GM23338 (cell line): ENCODE measurements around the gene SDC3. TPM values are rescaled to one million over a fixed set of nuclear protein-coding genes. Genes with fewer than 3 reads are reported as not detected.

ENCODE experiments used
- ATAC-seq: fragments of 200-7000 bp; cut with Tn5 transposase; 3 replicates; pipeline ENCODE4 v1.9.1; 2020
- DNase-seq: peaks from one replicate; pipeline ENCODE4 v3.0.0-alpha.2; 2015; ENCODE audit warnings: low spot score
- H2AFZ ChIP-seq: fragments of 200-600 bp; sonication (generic); 2 replicates; pipeline ENCODE4 v1.8.0; 2016; ENCODE audit warnings: antibody characterized with exemption, mild to moderate bottlenecking, moderate library complexity
- H3F3A ChIP-seq: fragments of 200-600 bp; sonication (generic); replicated peaks from 2 replicates; pipeline ENCODE4 v1.8.0; 2017; ENCODE audit warnings: antibody characterized with exemption, mixed run types, low read depth
- H3K27ac ChIP-seq: fragments of 200-600 bp; sonication (generic); 2 replicates; pipeline ENCODE4 v1.6.1; 2016; ENCODE audit warnings: low read depth
- H3K27me3 ChIP-seq: fragments of 200-600 bp; sonication (generic); 2 replicates; pipeline ENCODE4 v1.8.0; 2016; ENCODE audit warnings: mild to moderate bottlenecking, mixed run types, moderate library complexity; ENCODE audit not compliant: insufficient read depth
- H3K36me3 ChIP-seq: fragments of 200-600 bp; sonication (generic); 2 replicates; pipeline ENCODE4 v1.8.0; 2016; ENCODE audit warnings: mild to moderate bottlenecking; ENCODE audit not compliant: insufficient read depth
- H3K4me1 ChIP-seq: fragments of 200-600 bp; sonication (generic); 2 replicates; pipeline ENCODE4 v1.8.0; 2016; ENCODE audit warnings: mild to moderate bottlenecking, moderate library complexity; ENCODE audit not compliant: insufficient read depth
- H3K4me2 ChIP-seq: fragments of 200-600 bp; sonication (generic); 2 replicates; pipeline ENCODE4 v1.7.1; 2017; ENCODE audit warnings: mixed run types
- H3K4me3 ChIP-seq: fragments of 200-600 bp; sonication (generic); 2 replicates; pipeline ENCODE4 v1.6.1; 2016; ENCODE audit warnings: mixed run types
- H3K79me2 ChIP-seq: fragments of 200-600 bp; sonication (generic); replicated peaks from 2 replicates; pipeline ENCODE4 v1.8.0; 2017; ENCODE audit warnings: mild to moderate bottlenecking; ENCODE audit not compliant: insufficient read depth
- H3K9me2 ChIP-seq: fragments of 200-600 bp; sonication (generic); 2 replicates; pipeline ENCODE4 v1.8.0; 2017; ENCODE audit not compliant: insufficient read depth
- H4K20me1 ChIP-seq: fragments of 200-600 bp; sonication (generic); replicated peaks from 2 replicates; pipeline ENCODE4 v1.8.0; 2017; ENCODE audit warnings: mild to moderate bottlenecking; ENCODE audit not compliant: insufficient read depth
- H3K27ac Mint-ChIP-seq: 2 replicates; pipeline ENCODE4 v1.8.0; 2020; ENCODE audit warnings: inconsistent platforms, mild to moderate bottlenecking, moderate library complexity, mixed read lengths
- H3K27me3 Mint-ChIP-seq: 3 replicates; pipeline ENCODE4 v1.8.0; 2022; ENCODE audit warnings: low read depth, mild to moderate bottlenecking, moderate library complexity, mixed read lengths, inconsistent platforms; ENCODE audit not compliant: insufficient read depth, poor library complexity
- H3K36me3 Mint-ChIP-seq: 3 replicates; pipeline ENCODE4 v1.8.0; 2021; ENCODE audit warnings: low read depth, mild to moderate bottlenecking, inconsistent platforms, moderate library complexity, mixed read lengths
- H3K4me1 Mint-ChIP-seq: 3 replicates; pipeline ENCODE4 v1.8.0; 2020; ENCODE audit warnings: mild to moderate bottlenecking, inconsistent platforms, mixed read lengths
- H3K4me3 Mint-ChIP-seq: 3 replicates; pipeline ENCODE4 v1.8.0; 2021; ENCODE audit warnings: moderate library complexity, mild to moderate bottlenecking, inconsistent platforms, mixed read lengths
- H3K9me3 Mint-ChIP-seq: 3 replicates; pipeline ENCODE4 v1.8.0; 2020; ENCODE audit warnings: moderate library complexity, mild to moderate bottlenecking, inconsistent platforms, mixed read lengths
- CREB1 ChIP-seq: fragments of 250-450 bp; sonication (Bioruptor Pico); IDR thresholded peaks from 2 replicates; pipeline ENCODE4 v1.5.0; 2020; ENCODE audit warnings: low read depth, mild to moderate bottlenecking, moderate library complexity
- EZH2 ChIP-seq: fragments of 200-600 bp; sonication (generic); IDR thresholded peaks from one replicate; pipeline ENCODE4 v1.8.0; 2017; ENCODE audit warnings: antibody characterized with exemption, mild to moderate bottlenecking, low read depth; ENCODE audit not compliant: unreplicated experiment
- EZH2phosphoT487 ChIP-seq: fragments of 200-600 bp; sonication (generic); IDR thresholded peaks from one replicate; pipeline ENCODE4 v1.8.1; 2018; ENCODE audit warnings: antibody characterized with exemption; ENCODE audit not compliant: unreplicated experiment
- JUNB ChIP-seq: IDR thresholded peaks from one replicate; pipeline ENCODE4 v1.6.1; 2016; ENCODE audit warnings: antibody characterized with exemption; ENCODE audit not compliant: unreplicated experiment
- NANOG ChIP-seq: IDR thresholded peaks from 2 replicates; pipeline ENCODE4 v1.6.1; 2016; ENCODE audit warnings: antibody characterized with exemption, borderline replicate concordance
- POLR2AphosphoS5 ChIP-seq: IDR thresholded peaks from 2 replicates; pipeline ENCODE4 v1.6.1; 2016; ENCODE audit warnings: antibody characterized with exemption, low read depth
- STAT1 ChIP-seq: IDR thresholded peaks from one replicate; pipeline ENCODE4 v1.6.1; 2016; ENCODE audit warnings: antibody characterized with exemption; ENCODE audit not compliant: unreplicated experiment
- ZNF114 ChIP-seq: fragments of 250-450 bp; sonication (Bioruptor Pico); IDR thresholded peaks from 2 replicates; pipeline ENCODE4 v1.5.0; 2020; ENCODE audit warnings: mild to moderate bottlenecking, moderate library complexity
- ZNF331 ChIP-seq: fragments of 250-450 bp; sonication (Bioruptor Pico); IDR thresholded peaks from 2 replicates; pipeline ENCODE4 v1.5.0; 2020; ENCODE audit warnings: low read depth, mild to moderate bottlenecking, moderate library complexity
- polyA plus RNA-seq: library from polyadenylated mRNA; unstranded; fragments of >200 nt; fragmentation: Nextera tagmentation; extraction: Ambion mirVana; gene quantifications from 2 replicates; pipeline ENCODE4 v1.2.1, GENCODE V29; 2016
- total RNA-seq: library from RNA; depleted of rRNA; stranded (reverse); fragments of >200 nt; shearing (Covaris generic); gene quantifications from 2 replicates; pipeline ENCODE4 v1.2.3, GENCODE V29; 2014
- TF ChIP-seq, protein P1 (sequence below), 2 experiments: fragments of 200-600 bp in 1 of 2; sonication (generic) in 1 of 2; conservative IDR thresholded peaks; 2 replicates each; pipeline versions ENCODE4 v1.5.1 to v1.6.1; 2016 to 2017; ENCODE audit warnings: antibody characterized with exemption in 2 of 2, low read depth in 2 of 2, mild to moderate bottlenecking in 2 of 2, moderate library complexity in 1 of 2
- TF ChIP-seq, protein P2 (sequence below): IDR thresholded peaks from 2 replicates; pipeline ENCODE4 v1.6.1; 2016; ENCODE audit warnings: antibody characterized with exemption
- TF ChIP-seq, protein P3 (sequence below): fragments of 250-450 bp; sonication (Bioruptor Pico); IDR thresholded peaks from 2 replicates; pipeline ENCODE4 v1.5.0; 2020; ENCODE audit warnings: mild to moderate bottlenecking, moderate library complexity
- TF ChIP-seq, protein P4 (sequence below): IDR thresholded peaks from one replicate; pipeline ENCODE4 v1.6.1; 2018; ENCODE audit warnings: antibody characterized with exemption; ENCODE audit not compliant: unreplicated experiment

Gene SDC3
- total and polyA plus RNA-seq, 2 experiments from 2014 or later: 5.2 to 29.7 TPM

GRCh38 chr1:30864681-30865080, 43.9 kb downstream of the SDC3 start:
- Histone ChIP-seq H3K9me2 (no peaks in the 10 kb centered on the region), H4K20me1 (no peaks in the 10 kb centered on the region), H3K36me3 (no peaks in the 10 kb centered on the region), H3K4me3 (no peak overlapping the region), H3K79me2 (no peaks in the 10 kb centered on the region), H3F3A (no peaks in the 10 kb centered on the region), H3K4me1 (no peaks in the 10 kb centered on the region), H3K4me2 (no peak overlapping the region), H3K27me3 (no peaks in the 10 kb centered on the region), H3K27ac (no peak overlapping the region), H2AFZ (no peak overlapping the region)
- TF ChIP-seq, protein P1, sequence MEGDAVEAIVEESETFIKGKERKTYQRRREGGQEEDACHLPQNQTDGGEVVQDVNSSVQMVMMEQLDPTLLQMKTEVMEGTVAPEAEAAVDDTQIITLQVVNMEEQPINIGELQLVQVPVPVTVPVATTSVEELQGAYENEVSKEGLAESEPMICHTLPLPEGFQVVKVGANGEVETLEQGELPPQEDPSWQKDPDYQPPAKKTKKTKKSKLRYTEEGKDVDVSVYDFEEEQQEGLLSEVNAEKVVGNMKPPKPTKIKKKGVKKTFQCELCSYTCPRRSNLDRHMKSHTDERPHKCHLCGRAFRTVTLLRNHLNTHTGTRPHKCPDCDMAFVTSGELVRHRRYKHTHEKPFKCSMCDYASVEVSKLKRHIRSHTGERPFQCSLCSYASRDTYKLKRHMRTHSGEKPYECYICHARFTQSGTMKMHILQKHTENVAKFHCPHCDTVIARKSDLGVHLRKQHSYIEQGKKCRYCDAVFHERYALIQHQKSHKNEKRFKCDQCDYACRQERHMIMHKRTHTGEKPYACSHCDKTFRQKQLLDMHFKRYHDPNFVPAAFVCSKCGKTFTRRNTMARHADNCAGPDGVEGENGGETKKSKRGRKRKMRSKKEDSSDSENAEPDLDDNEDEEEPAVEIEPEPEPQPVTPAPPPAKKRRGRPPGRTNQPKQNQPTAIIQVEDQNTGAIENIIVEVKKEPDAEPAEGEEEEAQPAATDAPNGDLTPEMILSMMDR (conservative IDR thresholded peaks at IDR 0.05; ENCODE audit: low read depth in 2 of 2): no peak
- no peak for TF ChIP-seq ZNF331 (CRISPR knock-in tag)
- no peak for TF ChIP-seq EZH2
- TF ChIP-seq POLR2AphosphoS5: no peak
- TF ChIP-seq, protein P2, sequence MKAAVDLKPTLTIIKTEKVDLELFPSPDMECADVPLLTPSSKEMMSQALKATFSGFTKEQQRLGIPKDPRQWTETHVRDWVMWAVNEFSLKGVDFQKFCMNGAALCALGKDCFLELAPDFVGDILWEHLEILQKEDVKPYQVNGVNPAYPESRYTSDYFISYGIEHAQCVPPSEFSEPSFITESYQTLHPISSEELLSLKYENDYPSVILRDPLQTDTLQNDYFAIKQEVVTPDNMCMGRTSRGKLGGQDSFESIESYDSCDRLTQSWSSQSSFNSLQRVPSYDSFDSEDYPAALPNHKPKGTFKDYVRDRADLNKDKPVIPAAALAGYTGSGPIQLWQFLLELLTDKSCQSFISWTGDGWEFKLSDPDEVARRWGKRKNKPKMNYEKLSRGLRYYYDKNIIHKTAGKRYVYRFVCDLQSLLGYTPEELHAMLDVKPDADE: no peak
- TF ChIP-seq STAT1: no peak
- TF ChIP-seq NANOG: no peak
- no peak for TF ChIP-seq EZH2phosphoT487
- TF ChIP-seq, protein P3, sequence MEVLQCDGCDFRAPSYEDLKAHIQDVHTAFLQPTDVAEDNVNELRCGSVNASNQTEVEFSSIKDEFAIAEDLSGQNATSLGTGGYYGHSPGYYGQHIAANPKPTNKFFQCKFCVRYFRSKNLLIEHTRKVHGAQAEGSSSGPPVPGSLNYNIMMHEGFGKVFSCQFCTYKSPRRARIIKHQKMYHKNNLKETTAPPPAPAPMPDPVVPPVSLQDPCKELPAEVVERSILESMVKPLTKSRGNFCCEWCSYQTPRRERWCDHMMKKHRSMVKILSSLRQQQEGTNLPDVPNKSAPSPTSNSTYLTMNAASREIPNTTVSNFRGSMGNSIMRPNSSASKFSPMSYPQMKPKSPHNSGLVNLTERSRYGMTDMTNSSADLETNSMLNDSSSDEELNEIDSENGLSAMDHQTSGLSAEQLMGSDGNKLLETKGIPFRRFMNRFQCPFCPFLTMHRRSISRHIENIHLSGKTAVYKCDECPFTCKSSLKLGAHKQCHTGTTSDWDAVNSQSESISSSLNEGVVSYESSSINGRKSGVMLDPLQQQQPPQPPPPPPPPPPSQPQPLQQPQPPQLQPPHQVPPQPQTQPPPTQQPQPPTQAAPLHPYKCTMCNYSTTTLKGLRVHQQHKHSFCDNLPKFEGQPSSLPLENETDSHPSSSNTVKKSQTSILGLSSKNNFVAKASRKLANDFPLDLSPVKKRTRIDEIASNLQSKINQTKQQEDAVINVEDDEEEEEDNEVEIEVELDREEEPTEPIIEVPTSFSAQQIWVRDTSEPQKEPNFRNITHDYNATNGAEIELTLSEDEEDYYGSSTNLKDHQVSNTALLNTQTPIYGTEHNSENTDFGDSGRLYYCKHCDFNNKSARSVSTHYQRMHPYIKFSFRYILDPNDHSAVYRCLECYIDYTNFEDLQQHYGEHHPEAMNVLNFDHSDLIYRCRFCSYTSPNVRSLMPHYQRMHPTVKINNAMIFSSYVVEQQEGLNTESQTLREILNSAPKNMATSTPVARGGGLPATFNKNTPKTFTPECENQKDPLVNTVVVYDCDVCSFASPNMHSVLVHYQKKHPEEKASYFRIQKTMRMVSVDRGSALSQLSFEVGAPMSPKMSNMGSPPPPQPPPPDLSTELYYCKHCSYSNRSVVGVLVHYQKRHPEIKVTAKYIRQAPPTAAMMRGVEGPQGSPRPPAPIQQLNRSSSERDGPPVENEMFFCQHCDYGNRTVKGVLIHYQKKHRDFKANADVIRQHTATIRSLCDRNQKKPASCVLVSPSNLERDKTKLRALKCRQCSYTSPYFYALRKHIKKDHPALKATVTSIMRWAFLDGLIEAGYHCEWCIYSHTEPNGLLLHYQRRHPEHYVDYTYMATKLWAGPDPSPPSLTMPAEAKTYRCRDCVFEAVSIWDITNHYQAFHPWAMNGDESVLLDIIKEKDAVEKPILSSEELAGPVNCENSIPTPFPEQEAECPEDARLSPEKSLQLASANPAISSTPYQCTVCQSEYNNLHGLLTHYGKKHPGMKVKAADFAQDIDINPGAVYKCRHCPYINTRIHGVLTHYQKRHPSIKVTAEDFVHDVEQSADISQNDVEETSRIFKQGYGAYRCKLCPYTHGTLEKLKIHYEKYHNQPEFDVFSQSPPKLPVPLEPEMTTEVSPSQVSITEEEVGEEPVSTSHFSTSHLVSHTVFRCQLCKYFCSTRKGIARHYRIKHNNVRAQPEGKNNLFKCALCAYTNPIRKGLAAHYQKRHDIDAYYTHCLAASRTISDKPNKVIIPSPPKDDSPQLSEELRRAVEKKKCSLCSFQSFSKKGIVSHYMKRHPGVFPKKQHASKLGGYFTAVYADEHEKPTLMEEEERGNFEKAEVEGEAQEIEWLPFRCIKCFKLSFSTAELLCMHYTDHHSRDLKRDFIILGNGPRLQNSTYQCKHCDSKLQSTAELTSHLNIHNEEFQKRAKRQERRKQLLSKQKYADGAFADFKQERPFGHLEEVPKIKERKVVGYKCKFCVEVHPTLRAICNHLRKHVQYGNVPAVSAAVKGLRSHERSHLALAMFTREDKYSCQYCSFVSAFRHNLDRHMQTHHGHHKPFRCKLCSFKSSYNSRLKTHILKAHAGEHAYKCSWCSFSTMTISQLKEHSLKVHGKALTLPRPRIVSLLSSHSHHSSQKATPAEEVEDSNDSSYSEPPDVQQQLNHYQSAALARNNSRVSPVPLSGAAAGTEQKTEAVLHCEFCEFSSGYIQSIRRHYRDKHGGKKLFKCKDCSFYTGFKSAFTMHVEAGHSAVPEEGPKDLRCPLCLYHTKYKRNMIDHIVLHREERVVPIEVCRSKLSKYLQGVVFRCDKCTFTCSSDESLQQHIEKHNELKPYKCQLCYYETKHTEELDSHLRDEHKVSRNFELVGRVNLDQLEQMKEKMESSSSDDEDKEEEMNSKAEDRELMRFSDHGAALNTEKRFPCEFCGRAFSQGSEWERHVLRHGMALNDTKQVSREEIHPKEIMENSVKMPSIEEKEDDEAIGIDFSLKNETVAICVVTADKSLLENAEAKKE (CRISPR knock-in tag): no peak
- no peak for TF ChIP-seq JUNB
- TF ChIP-seq ZNF114 (CRISPR knock-in tag): no peak
- TF ChIP-seq, protein P4, sequence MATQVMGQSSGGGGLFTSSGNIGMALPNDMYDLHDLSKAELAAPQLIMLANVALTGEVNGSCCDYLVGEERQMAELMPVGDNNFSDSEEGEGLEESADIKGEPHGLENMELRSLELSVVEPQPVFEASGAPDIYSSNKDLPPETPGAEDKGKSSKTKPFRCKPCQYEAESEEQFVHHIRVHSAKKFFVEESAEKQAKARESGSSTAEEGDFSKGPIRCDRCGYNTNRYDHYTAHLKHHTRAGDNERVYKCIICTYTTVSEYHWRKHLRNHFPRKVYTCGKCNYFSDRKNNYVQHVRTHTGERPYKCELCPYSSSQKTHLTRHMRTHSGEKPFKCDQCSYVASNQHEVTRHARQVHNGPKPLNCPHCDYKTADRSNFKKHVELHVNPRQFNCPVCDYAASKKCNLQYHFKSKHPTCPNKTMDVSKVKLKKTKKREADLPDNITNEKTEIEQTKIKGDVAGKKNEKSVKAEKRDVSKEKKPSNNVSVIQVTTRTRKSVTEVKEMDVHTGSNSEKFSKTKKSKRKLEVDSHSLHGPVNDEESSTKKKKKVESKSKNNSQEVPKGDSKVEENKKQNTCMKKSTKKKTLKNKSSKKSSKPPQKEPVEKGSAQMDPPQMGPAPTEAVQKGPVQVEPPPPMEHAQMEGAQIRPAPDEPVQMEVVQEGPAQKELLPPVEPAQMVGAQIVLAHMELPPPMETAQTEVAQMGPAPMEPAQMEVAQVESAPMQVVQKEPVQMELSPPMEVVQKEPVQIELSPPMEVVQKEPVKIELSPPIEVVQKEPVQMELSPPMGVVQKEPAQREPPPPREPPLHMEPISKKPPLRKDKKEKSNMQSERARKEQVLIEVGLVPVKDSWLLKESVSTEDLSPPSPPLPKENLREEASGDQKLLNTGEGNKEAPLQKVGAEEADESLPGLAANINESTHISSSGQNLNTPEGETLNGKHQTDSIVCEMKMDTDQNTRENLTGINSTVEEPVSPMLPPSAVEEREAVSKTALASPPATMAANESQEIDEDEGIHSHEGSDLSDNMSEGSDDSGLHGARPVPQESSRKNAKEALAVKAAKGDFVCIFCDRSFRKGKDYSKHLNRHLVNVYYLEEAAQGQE: no peak
- TF ChIP-seq CREB1: no peak
- H3K36me3 Mint-ChIP-seq: no peaks in the 10 kb centered on the region
- no peak overlapping the region for H3K27ac Mint-ChIP-seq
- no peak for ATAC-seq
- DNase-seq: no peak
- H3K9me3 Mint-ChIP-seq: no peaks in the 10 kb centered on the region
- H3K27me3 Mint-ChIP-seq: peaks cover 2% of the 10 kb centered on the region
- peaks cover 8% of the 10 kb centered on the region for H3K4me1 Mint-ChIP-seq
- no peak overlapping the region for H3K4me3 Mint-ChIP-seq
